Erythroblast (primary cell): ENCODE data around the gene SLC5A5.

Source experiments
- GATA1 ChIP-seq: IDR thresholded peaks from 2 replicates; pipeline ENCODE4 v1.6.1; 2011; ENCODE audit warnings: low read depth, mild to moderate bottlenecking, control low read depth, low read length, moderate library complexity
- POLR2A ChIP-seq: IDR thresholded peaks from 2 replicates; pipeline ENCODE4 v1.6.1; 2011; ENCODE audit warnings: mild to moderate bottlenecking, low read length

DNA sequence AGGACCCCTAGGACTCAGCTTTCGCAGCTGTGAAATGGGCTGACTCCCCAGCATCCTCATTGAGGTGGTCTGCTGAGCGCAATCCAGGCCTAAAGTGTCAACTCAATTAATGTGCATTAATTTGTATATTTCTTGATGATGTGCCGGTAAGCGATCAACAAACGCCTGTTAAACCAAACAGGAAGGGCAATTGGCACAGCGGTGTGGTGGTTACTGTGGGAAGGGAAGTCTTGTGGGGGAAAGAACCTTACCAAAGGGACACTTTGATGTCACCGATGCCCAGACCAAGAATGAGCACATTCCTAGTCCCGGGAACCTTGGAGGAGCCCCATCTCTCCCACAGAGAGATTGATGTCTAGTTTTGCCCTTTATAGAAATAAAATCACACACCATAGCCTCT lies 25.6 kb upstream of the SLC5A5 start:
- TF ChIP-seq POLR2A (no peak), GATA1 (no peak)
